Naive thymus-derived CD8-positive, alpha-beta T cell (primary cell): ENCODE data around the gene GLUL. TPM values are rescaled to one million over a fixed set of nuclear protein-coding genes. Genes with fewer than 3 reads are reported as not detected.
"Not testable (repeated sequence)": the region's sequence is repeated elsewhere in the genome, so short reads cannot be mapped to it uniquely, and the experiment has no call there.

Source experiments
- ATAC-seq, 2 donors: fragments of 150-1000 bp; cut with Tn5 transposase in 1 of 2; sonication (Bioruptor Pico), chemical (Tn5 transposase) in 1 of 2; 1 replicate in 1 of 2; 2 replicates in 1 of 2; pipeline ENCODE4 v1.10.0; 2021; ENCODE audit warnings: mild to moderate bottlenecking in 2 of 2, moderate library complexity in 2 of 2
- POLR2A ChIA-PET: fragments of 350-600 bp; sonication (Branson Sonifier 250); formaldehyde crosslinking; loops from one replicate; lab custom pipeline; 2021; ENCODE audit warnings: antibody characterized with exemption; lab: Charles Lee
- DNase-seq, 10 donors: peaks; one replicate each; pipeline versions ENCODE4 v3.0.0 to v3.0.0-alpha.2; 2020 to 2022
- H3K27ac Mint-ChIP-seq, 10 donors: one replicate each; pipeline ENCODE4 v1.8.0; 2020 to 2022; ENCODE audit warnings: mild to moderate bottlenecking in 10 of 10, mixed read lengths in 10 of 10, moderate library complexity in 4 of 10, inconsistent platforms in 1 of 10
- H3K27me3 Mint-ChIP-seq, 5 donors: one replicate each; pipeline ENCODE4 v1.8.0; 2021 to 2022; ENCODE audit warnings: mixed read lengths in 5 of 5
- H3K36me3 Mint-ChIP-seq, 3 donors: one replicate each; pipeline ENCODE4 v1.8.0; 2020 to 2022; ENCODE audit warnings: mixed read lengths in 3 of 3, mild to moderate bottlenecking in 2 of 3, inconsistent platforms in 1 of 3
- H3K4me1 Mint-ChIP-seq, 4 donors: one replicate each; pipeline ENCODE4 v1.8.0; 2021 to 2022; ENCODE audit warnings: mixed read lengths in 4 of 4
- H3K4me3 Mint-ChIP-seq, 10 donors: one replicate each; pipeline ENCODE4 v1.8.0; 2020 to 2022; ENCODE audit warnings: mild to moderate bottlenecking in 10 of 10, mixed read lengths in 10 of 10, moderate library complexity in 6 of 10, inconsistent platforms in 1 of 10
- H3K9me3 Mint-ChIP-seq, 9 donors: one replicate each; pipeline ENCODE4 v1.8.0; 2020 to 2022; ENCODE audit warnings: mixed read lengths in 9 of 9, mild to moderate bottlenecking in 3 of 9, inconsistent platforms in 1 of 9, moderate library complexity in 1 of 9
- polyA plus RNA-seq, 3 donors: library from polyadenylated mRNA; unstranded; fragments of 300-500 nt; fragmentation: Illumina TruSeq; gene quantifications; one replicate each; pipeline ENCODE4 v1.2.3, GENCODE V29; 2021
- total RNA-seq, 8 experiments: library from RNA in 2 of 8; stranded (reverse) in 2 of 8; gene quantifications; one replicate each; pipeline ENCODE4 v1.2.3 and lab custom pipeline; 2021 to 2026

The GLUL gene
- total and polyA plus RNA-seq, 5 experiments from 2014 or later, result 4.8 to 38.1 (median 10.2) TPM

DNA sequence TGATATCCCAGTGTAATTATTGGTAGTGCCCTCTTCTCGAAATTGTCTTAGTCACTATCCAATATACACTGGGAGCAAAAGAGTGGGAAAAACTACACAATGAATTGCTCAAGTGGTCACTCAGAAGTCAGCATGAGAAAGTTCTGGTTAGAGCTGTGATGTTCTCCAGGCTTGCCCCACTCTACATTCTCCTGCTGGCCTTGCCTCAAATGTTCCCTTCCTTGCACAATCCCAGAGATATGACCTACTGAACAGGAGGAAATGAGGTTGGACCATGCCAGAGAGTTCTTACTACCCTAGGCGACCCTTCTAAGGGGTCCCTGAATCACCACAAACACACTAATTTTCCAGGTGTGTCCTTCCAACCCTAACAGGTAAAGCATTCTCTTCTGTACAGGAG is 40.8 kb downstream of the GLUL start:
- ATAC-seq, result no peak
- H3K4me3 Mint-ChIP-seq, result no peak overlapping the region
- POLR2A ChIA-PET, result no interaction called here
- peaks cover 0 to 4% (median 0%) of the 10 kb centered on the region in 5 donors for H3K27me3 Mint-ChIP-seq
- DNase-seq, result no peak
- H3K36me3 Mint-ChIP-seq, result no peaks in the 10 kb centered on the region
- no peaks in the 10 kb centered on the region for H3K4me1 Mint-ChIP-seq
- H3K9me3 Mint-ChIP-seq, result no peaks in the 10 kb centered on the region
- H3K27ac Mint-ChIP-seq, result no peak overlapping the region

DNA sequence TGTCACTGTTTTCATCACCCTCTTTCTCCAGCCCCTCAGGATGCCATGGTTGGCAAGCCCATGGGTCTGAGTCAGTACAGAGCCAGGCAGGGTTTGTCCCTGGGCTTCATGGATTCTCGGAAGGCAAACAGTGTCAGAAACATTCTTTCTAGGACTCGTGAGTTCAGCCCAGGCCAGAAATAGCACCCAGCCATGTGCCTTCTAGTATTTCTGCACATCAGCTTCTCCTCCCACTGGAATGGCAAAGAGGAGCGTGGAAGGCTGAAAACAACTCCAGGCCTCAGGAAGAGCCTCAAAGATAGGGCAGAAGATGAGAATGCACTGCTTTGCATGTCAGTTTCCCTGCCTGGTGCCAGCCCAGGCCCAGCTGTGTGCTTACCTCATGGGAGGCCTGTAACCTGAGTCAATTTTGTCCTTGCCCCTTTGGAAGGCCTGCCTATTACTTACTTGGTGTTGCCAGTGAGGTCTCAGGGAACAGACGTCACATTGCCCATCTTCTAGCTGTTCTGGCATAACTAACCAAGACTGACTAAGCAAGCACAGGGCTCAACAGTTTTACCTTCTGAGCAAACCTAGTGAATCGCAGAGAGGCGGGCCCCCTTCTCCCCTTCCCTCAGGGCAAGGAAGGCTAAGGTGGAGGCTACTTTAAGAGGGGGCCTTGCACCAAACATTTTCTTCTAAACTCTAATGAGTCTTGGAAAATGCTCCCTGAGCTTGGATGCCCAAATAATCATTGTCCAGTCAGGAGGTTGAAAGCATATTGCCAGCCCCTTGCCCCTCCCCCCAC is 42.4 kb downstream of the GLUL start:
- no peaks in the 10 kb centered on the region for H3K36me3 Mint-ChIP-seq
- POLR2A ChIA-PET, result no interaction called here
- peaks cover 0 to 4% (median 0%) of the 10 kb centered on the region in 5 donors for H3K27me3 Mint-ChIP-seq
- no peak for DNase-seq
- no peaks in the 10 kb centered on the region for H3K9me3 Mint-ChIP-seq
- no peak for ATAC-seq
- no peak overlapping the region for H3K27ac Mint-ChIP-seq
- no peaks in the 10 kb centered on the region for H3K4me1 Mint-ChIP-seq
- no peak overlapping the region for H3K4me3 Mint-ChIP-seq

DNA sequence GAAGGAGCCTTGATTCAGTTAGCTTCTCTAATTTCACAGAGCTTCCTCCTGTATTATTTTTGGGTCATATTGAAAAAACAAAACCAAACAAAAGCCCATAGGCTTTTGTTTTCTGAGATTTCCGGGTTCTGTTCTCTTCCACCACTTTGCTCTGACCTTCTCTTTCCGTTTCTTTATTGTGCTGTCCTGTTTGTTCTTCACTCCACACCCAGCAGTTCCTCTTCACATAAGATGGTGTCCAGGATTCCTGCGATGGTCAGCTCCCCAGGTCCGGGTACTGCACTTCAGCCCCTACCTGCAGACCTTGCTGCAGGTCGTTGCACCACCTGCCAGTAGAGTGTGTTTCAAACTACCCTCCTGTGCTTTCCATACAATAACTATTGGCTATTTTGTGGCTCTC is 44.6 kb downstream of the GLUL start:
- no peaks in the 10 kb centered on the region for H3K9me3 Mint-ChIP-seq
- POLR2A ChIA-PET, result no interaction called here
- H3K27ac Mint-ChIP-seq, result no peak overlapping the region
- no peak overlapping the region for H3K4me3 Mint-ChIP-seq
- no peak for ATAC-seq
- H3K36me3 Mint-ChIP-seq, result no peaks in the 10 kb centered on the region
- H3K27me3 Mint-ChIP-seq, result peaks cover 0 to 4% (median 0%) of the 10 kb centered on the region in 5 donors
- DNase-seq, result no peak
- H3K4me1 Mint-ChIP-seq, result no peaks in the 10 kb centered on the region

DNA sequence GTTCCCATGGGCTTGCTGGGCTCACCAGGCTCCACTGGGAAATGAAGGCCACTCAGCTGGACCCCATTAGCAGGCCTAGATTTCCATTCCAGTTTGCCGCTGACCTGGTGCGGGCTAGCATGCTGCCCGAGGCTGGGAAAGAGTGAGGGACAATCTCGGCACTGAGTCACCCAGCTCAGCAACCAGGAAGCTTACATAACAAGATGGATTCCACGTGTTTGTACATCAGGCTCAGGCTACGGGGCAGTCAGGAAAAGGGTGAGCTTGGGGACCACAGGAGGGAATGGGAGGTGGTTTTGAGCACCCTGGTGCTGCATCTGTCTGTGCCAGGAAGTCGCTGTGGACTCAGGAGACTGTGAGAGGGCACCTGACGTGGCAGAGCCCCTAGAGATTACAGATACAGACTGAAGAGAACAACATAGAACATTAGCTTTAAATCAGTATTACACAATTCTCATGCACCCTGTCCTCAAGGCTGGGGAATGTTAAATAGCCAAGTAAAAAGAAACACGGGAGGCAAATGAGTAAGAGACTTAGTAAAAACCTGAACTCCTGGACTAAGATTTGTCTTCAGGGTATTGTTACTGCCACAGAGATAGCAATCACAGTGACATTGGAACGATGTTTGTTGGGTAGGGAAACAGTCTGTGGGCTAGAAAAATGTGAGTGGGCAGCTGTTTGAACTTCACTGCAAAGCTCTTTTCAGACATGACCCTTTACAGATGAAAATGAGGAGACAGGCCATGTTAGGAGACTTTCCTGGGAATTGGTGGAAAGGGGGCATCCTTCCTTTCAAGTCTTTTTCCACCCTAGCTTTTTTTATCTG is 51.1 kb downstream of the GLUL start:
- no peak overlapping the region for H3K4me3 Mint-ChIP-seq
- H3K9me3 Mint-ChIP-seq, result no peaks in the 10 kb centered on the region
- no peaks in the 10 kb centered on the region for H3K36me3 Mint-ChIP-seq
- DNase-seq (no peak), ATAC-seq (no peak)
- H3K27me3 Mint-ChIP-seq, result peaks cover 0 to 3% (median 2%) of the 10 kb centered on the region in 5 donors
- POLR2A ChIA-PET, result no interaction called here
- peak overlapping the region in 1 of 10 donors; percentile 48 for H3K27ac Mint-ChIP-seq
- peaks cover 0 to 4% (median under 1%) of the 10 kb centered on the region in 4 donors for H3K4me1 Mint-ChIP-seq

DNA sequence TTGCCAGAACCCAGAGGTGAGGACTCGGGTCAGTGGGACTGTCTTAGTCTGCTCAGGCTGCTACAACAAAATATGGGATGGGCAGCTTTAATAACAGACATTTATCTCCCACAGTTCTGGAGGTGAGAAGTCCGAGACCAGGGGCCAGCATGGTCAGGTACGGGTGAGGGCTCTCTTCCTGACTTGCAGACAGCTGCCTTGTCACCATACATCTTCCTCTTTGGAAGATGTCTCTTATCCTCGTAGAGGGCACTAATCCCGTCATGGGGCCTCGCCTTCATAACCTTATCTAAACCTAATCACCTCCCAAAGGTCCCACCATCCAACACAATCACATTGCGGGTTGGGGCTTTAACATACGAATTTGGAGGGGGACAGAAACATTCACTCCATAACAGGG is 51.9 kb downstream of the GLUL start:
- peaks cover 0 to 4% (median 2%) of the 10 kb centered on the region in 4 donors for H3K4me1 Mint-ChIP-seq

DNA sequence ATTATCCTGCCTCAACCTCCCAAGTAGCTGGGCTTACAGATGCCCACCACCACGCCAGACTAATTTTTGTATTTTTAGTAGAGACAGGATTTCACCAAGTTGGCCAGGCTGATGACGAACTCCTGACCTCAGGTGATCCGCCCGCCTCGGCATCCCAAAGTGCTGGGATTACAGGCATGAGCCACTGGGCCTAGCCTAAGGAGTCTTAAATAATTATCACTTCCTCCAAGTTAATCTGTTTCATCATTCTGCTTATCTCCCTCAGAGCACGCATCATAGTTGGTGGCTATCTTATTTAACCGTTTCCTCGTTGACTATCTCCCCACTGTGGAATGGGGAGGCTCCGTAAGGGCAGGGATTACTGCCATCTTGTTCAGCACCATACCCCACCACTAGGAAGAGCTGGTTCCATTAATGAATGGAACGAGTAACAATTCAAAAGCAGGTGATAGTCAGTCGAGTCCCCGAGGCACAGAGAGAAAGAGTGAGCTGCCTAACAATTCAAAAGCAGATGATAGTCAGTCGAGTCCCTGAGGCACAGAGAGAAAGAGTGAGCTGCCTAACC is 52.7 kb downstream of the GLUL start:
- Mint-ChIP-seq H3K27me3 (peaks cover 0 to 3% (median 2%) of the 10 kb centered on the region in 5 donors), H3K36me3 (no peaks in the 10 kb centered on the region), H3K27ac (no peak overlapping the region), H3K4me1 (peaks cover 0 to 4% (median 2%) of the 10 kb centered on the region in 4 donors), H3K4me3 (no peak overlapping the region), H3K9me3 (no peaks in the 10 kb centered on the region)
- no peak for ATAC-seq
- POLR2A ChIA-PET, result no interaction called here
- no peak for DNase-seq

More for the DNA sequence above, 51.9 kb downstream of the GLUL start:
- H3K36me3 Mint-ChIP-seq, result no peaks in the 10 kb centered on the region
- DNase-seq, result no peak
- H3K9me3 Mint-ChIP-seq, result no peaks in the 10 kb centered on the region
- POLR2A ChIA-PET, result no interaction called here
- H3K27ac Mint-ChIP-seq, result no peak overlapping the region
- no peak for ATAC-seq
- H3K4me3 Mint-ChIP-seq, result no peak overlapping the region
- H3K27me3 Mint-ChIP-seq, result peaks cover 0 to 3% (median 2%) of the 10 kb centered on the region in 5 donors

DNA sequence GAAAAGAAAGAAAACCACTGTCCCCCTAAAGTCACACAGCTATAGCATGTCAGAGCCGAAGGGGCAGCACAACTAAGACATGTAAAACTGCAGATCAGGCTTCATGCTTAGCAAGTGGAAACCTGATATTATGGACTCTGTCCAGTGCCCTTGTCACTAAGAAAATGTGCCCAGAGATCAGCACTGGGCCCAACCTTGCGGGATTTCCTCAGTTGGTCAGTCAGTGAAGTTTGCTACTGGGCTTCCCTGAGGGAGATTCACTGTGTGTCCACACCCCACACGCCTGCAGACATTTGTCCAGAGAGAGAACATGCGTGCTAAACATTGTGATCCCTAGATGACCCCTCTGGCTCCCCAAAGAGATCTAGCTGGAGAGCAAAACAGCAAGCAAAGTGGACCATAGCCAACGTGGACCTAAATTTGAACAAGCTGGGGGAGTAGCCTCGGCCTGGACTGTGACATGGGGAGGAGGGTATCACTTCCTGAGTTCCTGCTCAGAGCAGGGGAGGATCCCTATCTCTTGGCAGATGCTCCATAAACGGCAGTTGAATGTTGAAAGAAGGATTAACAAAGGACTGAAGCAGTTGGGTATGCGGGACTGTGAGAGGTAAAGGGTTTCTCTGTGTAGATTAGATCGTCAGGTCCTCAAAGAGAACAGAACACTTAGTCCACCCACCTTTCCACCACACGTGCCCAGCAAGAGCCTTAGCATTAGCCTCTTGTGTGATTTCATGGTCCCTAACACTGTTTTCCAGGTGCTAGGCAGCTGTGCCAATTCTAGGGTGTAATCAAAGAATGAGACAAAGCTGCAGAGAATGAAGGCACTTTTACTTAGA is 53.6 kb downstream of the GLUL start:
- DNase-seq (no peak), ATAC-seq (no peak)
- no peaks in the 10 kb centered on the region for H3K36me3 Mint-ChIP-seq
- H3K4me1 Mint-ChIP-seq, result peaks cover 0 to 4% (median 2%) of the 10 kb centered on the region in 4 donors
- H3K9me3 Mint-ChIP-seq, result no peaks in the 10 kb centered on the region
- H3K27me3 Mint-ChIP-seq, result peaks cover 0 to 3% (median 2%) of the 10 kb centered on the region in 5 donors
- POLR2A ChIA-PET, result no interaction called here
- H3K27ac Mint-ChIP-seq, result peak overlapping the region in 2 of 10 donors; percentile 10 to 46
- H3K4me3 Mint-ChIP-seq, result no peak overlapping the region

DNA sequence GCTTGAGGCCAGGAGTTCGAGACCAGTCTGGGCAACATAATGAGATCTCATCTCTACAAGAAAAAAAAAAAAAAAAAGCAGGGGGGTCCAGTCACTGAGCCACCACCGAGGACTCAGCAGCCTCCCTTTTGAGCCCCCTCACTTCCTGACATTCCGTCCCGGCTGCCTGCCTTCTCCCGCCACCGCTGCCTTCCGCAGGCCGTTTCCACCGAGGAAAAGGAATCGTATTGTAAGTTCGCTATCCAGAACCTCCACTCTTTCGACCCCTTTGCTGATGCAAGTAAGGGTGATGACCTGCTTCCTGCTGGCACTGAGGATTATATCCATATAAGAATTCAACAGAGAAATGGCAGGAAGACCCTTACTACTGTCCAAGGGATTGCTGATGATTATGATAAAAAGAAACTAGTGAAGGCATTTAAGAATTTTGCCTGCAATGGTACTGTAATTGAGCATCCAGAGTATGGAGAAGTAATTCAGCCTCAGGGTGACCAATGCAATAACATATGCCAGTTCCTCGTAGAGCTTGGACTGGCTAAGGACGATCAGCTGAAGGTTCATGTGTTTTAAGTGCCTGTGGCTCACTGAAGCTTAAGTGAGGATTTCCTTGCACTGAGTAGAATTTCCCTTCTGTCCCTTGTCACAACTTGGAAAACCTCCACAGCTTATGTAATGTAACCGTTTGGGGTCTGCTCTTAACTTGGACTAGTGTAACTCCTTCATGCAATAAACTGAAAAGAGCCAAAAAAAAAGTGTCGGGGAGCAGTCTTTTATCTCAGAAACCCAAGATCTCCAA is 55.6 kb downstream of the GLUL start:
- DNase-seq, result no peak
- no peak for ATAC-seq
- peaks cover 0 to 3% (median 2%) of the 10 kb centered on the region in 5 donors for H3K27me3 Mint-ChIP-seq
- POLR2A ChIA-PET, result no interaction called here
- no peaks in the 10 kb centered on the region for H3K36me3 Mint-ChIP-seq
- no peaks in the 10 kb centered on the region for H3K9me3 Mint-ChIP-seq
- H3K4me3 Mint-ChIP-seq, result peak overlapping the region in 1 of 10 donors; percentile 57
- peaks cover 0 to 8% (median 3%) of the 10 kb centered on the region in 4 donors for H3K4me1 Mint-ChIP-seq
- no peak overlapping the region for H3K27ac Mint-ChIP-seq

DNA sequence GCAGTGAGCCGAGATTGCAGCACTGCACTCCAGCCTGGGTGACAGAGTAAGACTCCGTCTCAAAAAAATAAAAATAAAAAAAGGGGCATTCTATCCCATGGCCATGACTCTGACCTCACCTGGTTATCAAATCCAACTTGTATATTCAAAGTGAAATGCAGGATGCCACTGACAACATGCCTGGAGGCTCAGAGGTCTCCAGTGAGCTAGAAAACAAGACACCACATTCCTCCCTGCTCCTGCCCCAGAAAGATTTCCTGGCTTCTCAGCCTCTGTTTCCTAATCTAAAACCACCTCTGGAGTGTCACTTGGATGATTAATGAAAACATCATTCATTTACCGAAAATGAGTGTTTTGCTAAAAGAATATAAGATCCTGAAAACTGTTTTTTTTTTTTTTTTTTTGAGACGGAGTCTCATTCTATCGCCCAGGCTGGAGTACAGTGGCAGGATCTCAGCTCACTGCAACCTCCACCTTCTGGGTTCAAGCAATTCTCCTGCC is 58.5 kb downstream of the GLUL start:
- DNase-seq, H3K27me3 Mint-ChIP-seq, ATAC-seq, H3K36me3 Mint-ChIP-seq, H3K9me3 Mint-ChIP-seq, H3K27ac Mint-ChIP-seq, H3K4me3 Mint-ChIP-seq, H3K4me1 Mint-ChIP-seq: not testable (repeated sequence)
- POLR2A ChIA-PET, result interaction anchor here (0.7 kb wide), 1 partner anchor 350 kb away, joined by 3 read pairs; no protein-coding TSS in a partner anchor

DNA sequence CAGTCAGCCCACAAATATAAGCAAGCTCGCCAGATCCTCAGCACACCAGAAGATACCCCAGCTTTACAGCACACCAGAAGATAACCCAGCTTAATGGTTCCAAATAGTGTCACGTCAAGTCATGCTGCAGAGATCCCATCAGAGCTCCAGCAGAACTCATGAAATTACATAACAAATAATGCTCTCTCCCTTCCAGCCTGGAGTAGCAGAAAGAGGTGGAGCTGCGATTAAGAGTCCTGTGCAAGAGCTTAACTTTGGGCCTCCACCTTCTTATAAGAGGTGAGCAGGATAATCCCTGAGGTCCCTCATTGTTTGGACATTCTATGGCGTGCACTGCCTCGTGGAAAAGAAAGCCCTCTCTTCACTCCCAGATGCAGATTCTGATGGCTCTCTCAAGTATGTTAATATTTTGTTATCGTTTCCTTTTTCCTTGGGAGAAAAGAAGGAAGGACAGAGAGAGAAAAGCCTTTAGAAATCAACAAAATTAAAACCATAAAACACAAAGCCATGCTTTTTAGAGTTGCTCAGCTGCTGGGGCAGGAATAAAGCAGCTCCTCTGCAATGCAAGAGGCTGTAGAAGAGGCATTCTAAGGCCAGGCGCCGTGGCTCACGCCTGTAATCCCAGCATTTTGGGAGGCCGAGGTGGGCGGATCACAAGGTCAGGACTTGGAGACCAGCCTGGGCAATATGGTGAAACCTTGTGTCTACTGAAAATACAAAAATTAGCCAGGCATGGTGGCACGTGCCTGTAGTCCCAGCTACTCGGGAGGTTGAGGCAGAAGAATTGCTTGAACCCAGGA is 59.1 kb downstream of the GLUL start:
- no peak overlapping the region for H3K4me3 Mint-ChIP-seq
- peak overlapping the region in 2 of 10 donors; percentile 66 to 71 for H3K27ac Mint-ChIP-seq
- DNase-seq (no peak), ATAC-seq (no peak)
- peaks cover 0 to 6% (median 2%) of the 10 kb centered on the region in 4 donors for H3K4me1 Mint-ChIP-seq
- H3K27me3 Mint-ChIP-seq, result peaks cover 0 to 3% (median 2%) of the 10 kb centered on the region in 5 donors
- no peaks in the 10 kb centered on the region for H3K9me3 Mint-ChIP-seq
- no peaks in the 10 kb centered on the region for H3K36me3 Mint-ChIP-seq
- POLR2A ChIA-PET, result interaction anchor here (0.7 kb wide), 1 partner anchor 349 kb away, joined by 3 read pairs; no protein-coding TSS in a partner anchor
